Measurements from ENCODE around the gene RPLP2. TPM values are rescaled to one million over a fixed set of nuclear protein-coding genes. Genes with fewer than 3 reads are reported as not detected.

RPLP2 gene
- total RNA-seq, 1 experiment from 2014 or later: 2,582 TPM

DNA sequence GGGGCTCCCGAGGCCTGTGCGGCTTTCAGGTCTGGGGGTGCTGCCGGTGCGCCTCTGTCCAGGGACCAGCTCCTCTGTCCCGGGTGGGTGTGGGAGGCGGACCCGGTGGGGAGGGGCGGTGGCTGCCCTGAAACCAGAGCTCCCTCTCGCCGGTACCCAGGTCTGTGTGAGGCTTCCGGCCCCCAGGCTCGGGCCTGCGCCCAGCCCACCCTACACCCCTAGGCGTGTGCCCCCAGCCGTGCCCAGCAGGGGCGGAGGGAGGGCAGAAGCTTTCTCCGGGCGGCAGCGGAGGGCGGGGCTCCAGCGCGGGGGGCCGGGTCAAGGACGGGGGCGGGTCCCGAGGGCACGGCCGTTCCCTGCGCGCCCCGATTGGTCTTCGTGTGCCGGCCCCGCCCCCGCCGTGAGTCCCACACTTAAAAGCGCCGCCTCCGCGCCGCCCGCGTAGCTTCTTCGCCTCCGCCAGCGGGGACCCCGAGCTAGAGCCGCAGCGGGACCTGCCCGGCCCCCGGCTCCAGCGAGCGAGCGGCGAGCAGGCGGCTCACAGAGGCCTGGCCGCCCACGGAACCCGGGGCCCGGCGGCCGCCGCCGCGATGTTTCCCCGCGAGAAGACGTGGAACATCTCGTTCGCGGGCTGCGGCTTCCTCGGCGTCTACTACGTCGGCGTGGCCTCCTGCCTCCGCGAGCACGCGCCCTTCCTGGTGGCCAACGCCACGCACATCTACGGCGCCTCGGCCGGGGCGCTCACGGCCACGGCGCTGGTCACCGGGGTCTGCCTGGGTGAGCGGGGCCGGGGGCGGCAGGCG lies 9.6 kb downstream of the RPLP2 start (continued):
- TF ChIP-seq ETV6 (CRISPR knock-in tag; IDR thresholded peaks at IDR 0.05) (peak; percentile 35; the same call in 1 of the 2 replicates), TEAD1 (CRISPR knock-in tag; IDR thresholded peaks at IDR 0.05) (0 out of 2 replicates have a peak, but pooled peaks have one; percentile 24), ZNF423 (CRISPR knock-in tag; IDR thresholded peaks at IDR 0.05) (peak; percentile 81; the same call in 1 of the 2 replicates), NFATC4 (CRISPR knock-in tag; IDR thresholded peaks at IDR 0.05) (0 out of 2 replicates have a peak, but pooled peaks have one; percentile 33), ZNF396 (CRISPR knock-in tag; IDR thresholded peaks at IDR 0.05; ENCODE audit: borderline replicate concordance) (no peak), SMAD4 (CRISPR knock-in tag; IDR thresholded peaks at IDR 0.05) (no peak), FOXP1 (CRISPR knock-in tag; IDR thresholded peaks at IDR 0.05; ENCODE audit: borderline replicate concordance) (peak; percentile 11; the same call in 1 of the 2 replicates), ZNF317 (CRISPR knock-in tag; IDR thresholded peaks at IDR 0.05; ENCODE audit: borderline replicate concordance, low read depth) (0 out of 2 replicates have a peak, but pooled peaks have one; percentile 53), ZNF416 (CRISPR knock-in tag; IDR thresholded peaks at IDR 0.05) (0 out of 2 replicates have a peak, but pooled peaks have one; percentile 17)
- TF ChIP-seq, protein P1, sequence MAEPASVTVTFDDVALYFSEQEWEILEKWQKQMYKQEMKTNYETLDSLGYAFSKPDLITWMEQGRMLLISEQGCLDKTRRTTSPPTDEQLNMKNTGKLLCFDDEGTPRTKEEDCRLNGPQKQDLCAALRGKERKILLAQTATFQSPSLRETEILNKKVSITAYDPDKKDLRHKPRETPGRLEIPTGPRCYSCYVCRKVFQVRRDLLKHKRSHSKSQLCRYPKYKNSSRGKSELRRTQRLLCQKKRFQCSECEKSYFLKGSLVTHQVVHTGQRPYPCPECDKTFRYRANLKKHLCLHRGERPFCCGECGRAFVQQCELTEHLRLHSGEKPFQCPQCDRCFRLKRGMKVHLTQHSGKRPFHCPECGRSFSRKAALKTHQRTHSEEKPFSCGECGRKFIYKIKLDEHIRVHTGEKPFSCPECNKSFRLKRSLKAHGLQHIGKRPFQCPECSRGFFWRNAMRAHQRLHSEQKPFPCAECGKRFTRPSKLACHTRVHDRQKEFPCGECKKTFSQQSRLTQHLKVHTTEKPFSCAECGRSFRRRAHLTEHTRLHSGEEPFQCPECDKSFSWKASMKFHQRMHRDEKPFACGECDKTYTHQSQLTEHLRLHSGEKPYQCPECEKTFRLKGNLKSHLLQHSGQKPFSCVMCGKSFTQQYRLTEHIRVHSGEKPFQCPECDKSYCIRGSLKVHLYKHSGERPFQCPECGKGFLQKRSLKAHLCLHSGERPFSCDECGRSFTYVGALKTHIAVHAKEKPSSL (CRISPR knock-in tag; conservative IDR thresholded peaks at IDR 0.05): no peak
- TF ChIP-seq, protein P2, sequence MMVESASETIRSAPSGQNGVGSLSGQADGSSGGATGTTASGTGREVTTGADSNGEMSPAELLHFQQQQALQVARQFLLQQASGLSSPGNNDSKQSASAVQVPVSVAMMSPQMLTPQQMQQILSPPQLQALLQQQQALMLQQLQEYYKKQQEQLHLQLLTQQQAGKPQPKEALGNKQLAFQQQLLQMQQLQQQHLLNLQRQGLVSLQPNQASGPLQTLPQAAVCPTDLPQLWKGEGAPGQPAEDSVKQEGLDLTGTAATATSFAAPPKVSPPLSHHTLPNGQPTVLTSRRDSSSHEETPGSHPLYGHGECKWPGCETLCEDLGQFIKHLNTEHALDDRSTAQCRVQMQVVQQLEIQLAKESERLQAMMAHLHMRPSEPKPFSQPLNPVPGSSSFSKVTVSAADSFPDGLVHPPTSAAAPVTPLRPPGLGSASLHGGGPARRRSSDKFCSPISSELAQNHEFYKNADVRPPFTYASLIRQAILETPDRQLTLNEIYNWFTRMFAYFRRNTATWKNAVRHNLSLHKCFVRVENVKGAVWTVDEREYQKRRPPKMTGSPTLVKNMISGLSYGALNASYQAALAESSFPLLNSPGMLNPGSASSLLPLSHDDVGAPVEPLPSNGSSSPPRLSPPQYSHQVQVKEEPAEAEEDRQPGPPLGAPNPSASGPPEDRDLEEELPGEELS (CRISPR knock-in tag; IDR thresholded peaks at IDR 0.05): 0 out of 2 replicates have a peak, but pooled peaks have one; percentile 57

DNA sequence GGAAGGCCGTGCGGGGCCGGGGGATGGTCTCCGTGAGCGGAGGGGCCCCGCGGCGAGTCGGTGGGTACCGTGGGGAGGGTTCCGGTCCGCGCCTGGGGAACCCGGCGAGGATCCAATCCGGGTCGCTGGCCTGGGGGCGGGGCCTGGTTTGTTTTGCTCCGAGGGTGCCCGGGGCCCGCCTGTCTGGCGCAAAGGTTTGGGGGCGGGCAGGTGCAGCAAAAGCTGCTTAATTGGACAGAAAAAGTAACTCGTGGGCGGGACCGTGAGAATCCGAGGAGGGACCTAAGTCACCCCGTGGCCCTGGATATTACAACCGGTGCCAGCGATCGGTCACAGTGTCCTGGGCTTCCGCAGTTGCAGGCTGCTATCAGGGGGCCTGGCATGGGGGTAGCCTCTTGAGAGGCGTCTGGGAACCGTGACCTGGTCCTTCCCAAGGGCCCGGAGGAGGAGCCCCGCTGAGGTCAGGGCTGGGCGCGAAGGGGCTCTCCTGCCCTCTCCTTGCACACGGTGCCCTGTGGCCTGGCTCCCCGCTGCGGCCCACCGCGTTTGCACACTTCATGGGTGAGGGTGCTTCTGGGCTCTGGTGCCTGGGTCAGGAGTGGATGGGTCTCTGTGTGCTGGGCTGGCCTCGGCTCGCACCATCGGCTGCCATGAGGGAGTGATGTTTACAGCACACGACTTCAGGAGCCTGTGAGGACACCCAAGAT lies 10.3 kb downstream of the RPLP2 start:
- peak overlapping the region; percentile 72 for H3K4me3 Mint-ChIP-seq
- POLR2A ChIA-PET: interaction anchor here (1.1 to 3.4 kb wide), 5 partner anchors 9 to 30 kb away, joined by 3 to 38 read pairs (median 6); partner anchors contain the start of genes CEND1, CRACR2B and RPLP2
- H3K36me3 Mint-ChIP-seq: no peaks in the 10 kb centered on the region
- ATAC-seq (peak; percentile 21), DNase-seq (ENCODE audit: low spot score) (peak; percentile 81)
- CTCF ChIA-PET: interaction anchor here (0.6 to 2.7 kb wide), 12 partner anchors 9 to 105 kb away, joined by 3 to 26 read pairs (median 4); partner anchors contain the start of genes AP2A2 and CRACR2B
- no peaks in the 10 kb centered on the region for H3K27me3 Mint-ChIP-seq (ENCODE audit: low read depth)
- H3K4me1 Mint-ChIP-seq: peaks cover 7% of the 10 kb centered on the region
- no peaks in the 10 kb centered on the region for H3K9me3 Mint-ChIP-seq
- no peak overlapping the region for H3K27ac Mint-ChIP-seq
- no peak for TF ChIP-seq FOXK1 (CRISPR knock-in tag; IDR thresholded peaks at IDR 0.05)
- TF ChIP-seq ZNF423 (CRISPR knock-in tag; IDR thresholded peaks at IDR 0.05): no peak
- TF ChIP-seq FOXP1 (CRISPR knock-in tag; IDR thresholded peaks at IDR 0.05; ENCODE audit: borderline replicate concordance): no peak
- TF ChIP-seq NR3C1 (CRISPR knock-in tag; conservative IDR thresholded peaks at IDR 0.05; ENCODE audit: low read depth): no peak
- TF ChIP-seq, protein P3, sequence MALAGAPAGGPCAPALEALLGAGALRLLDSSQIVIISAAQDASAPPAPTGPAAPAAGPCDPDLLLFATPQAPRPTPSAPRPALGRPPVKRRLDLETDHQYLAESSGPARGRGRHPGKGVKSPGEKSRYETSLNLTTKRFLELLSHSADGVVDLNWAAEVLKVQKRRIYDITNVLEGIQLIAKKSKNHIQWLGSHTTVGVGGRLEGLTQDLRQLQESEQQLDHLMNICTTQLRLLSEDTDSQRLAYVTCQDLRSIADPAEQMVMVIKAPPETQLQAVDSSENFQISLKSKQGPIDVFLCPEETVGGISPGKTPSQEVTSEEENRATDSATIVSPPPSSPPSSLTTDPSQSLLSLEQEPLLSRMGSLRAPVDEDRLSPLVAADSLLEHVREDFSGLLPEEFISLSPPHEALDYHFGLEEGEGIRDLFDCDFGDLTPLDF (CRISPR knock-in tag; IDR thresholded peaks at IDR 0.05): no peak
- TF ChIP-seq, protein P4, sequence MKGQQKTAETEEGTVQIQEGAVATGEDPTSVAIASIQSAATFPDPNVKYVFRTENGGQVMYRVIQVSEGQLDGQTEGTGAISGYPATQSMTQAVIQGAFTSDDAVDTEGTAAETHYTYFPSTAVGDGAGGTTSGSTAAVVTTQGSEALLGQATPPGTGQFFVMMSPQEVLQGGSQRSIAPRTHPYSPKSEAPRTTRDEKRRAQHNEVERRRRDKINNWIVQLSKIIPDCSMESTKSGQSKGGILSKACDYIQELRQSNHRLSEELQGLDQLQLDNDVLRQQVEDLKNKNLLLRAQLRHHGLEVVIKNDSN (CRISPR knock-in tag; IDR thresholded peaks at IDR 0.05): no peak
- TF ChIP-seq, protein P5, sequence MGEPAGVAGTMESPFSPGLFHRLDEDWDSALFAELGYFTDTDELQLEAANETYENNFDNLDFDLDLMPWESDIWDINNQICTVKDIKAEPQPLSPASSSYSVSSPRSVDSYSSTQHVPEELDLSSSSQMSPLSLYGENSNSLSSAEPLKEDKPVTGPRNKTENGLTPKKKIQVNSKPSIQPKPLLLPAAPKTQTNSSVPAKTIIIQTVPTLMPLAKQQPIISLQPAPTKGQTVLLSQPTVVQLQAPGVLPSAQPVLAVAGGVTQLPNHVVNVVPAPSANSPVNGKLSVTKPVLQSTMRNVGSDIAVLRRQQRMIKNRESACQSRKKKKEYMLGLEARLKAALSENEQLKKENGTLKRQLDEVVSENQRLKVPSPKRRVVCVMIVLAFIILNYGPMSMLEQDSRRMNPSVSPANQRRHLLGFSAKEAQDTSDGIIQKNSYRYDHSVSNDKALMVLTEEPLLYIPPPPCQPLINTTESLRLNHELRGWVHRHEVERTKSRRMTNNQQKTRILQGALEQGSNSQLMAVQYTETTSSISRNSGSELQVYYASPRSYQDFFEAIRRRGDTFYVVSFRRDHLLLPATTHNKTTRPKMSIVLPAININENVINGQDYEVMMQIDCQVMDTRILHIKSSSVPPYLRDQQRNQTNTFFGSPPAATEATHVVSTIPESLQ (CRISPR knock-in tag; IDR thresholded peaks at IDR 0.05): no peak
- no peak for TF ChIP-seq PRRX2 (CRISPR knock-in tag; IDR thresholded peaks at IDR 0.05)
- no peak for TF ChIP-seq KAT7 (CRISPR knock-in tag; IDR thresholded peaks at IDR 0.05; ENCODE audit: borderline replicate concordance)
- TF ChIP-seq, protein P6, sequence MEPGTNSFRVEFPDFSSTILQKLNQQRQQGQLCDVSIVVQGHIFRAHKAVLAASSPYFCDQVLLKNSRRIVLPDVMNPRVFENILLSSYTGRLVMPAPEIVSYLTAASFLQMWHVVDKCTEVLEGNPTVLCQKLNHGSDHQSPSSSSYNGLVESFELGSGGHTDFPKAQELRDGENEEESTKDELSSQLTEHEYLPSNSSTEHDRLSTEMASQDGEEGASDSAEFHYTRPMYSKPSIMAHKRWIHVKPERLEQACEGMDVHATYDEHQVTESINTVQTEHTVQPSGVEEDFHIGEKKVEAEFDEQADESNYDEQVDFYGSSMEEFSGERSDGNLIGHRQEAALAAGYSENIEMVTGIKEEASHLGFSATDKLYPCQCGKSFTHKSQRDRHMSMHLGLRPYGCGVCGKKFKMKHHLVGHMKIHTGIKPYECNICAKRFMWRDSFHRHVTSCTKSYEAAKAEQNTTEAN (CRISPR knock-in tag; IDR thresholded peaks at IDR 0.05): no peak
- TF ChIP-seq, protein P7, sequence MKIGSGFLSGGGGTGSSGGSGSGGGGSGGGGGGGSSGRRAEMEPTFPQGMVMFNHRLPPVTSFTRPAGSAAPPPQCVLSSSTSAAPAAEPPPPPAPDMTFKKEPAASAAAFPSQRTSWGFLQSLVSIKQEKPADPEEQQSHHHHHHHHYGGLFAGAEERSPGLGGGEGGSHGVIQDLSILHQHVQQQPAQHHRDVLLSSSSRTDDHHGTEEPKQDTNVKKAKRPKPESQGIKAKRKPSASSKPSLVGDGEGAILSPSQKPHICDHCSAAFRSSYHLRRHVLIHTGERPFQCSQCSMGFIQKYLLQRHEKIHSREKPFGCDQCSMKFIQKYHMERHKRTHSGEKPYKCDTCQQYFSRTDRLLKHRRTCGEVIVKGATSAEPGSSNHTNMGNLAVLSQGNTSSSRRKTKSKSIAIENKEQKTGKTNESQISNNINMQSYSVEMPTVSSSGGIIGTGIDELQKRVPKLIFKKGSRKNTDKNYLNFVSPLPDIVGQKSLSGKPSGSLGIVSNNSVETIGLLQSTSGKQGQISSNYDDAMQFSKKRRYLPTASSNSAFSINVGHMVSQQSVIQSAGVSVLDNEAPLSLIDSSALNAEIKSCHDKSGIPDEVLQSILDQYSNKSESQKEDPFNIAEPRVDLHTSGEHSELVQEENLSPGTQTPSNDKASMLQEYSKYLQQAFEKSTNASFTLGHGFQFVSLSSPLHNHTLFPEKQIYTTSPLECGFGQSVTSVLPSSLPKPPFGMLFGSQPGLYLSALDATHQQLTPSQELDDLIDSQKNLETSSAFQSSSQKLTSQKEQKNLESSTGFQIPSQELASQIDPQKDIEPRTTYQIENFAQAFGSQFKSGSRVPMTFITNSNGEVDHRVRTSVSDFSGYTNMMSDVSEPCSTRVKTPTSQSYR (CRISPR knock-in tag; IDR thresholded peaks at IDR 0.05): no peak
- TF ChIP-seq MYBL2 (CRISPR knock-in tag; IDR thresholded peaks at IDR 0.05): no peak
